ENCODE measurements around the gene ARMC12.

ARMC12 gene

GRCh38 chr6:35774116-35774794 lies 37.4 kb downstream of the ARMC12 start:
- DNase-seq (ENCODE audit: low read depth in 4 of 4, low spot score in 1 of 4) = no peak

GRCh38 chr6:35775031-35775430 lies 38.2 kb downstream of the ARMC12 start:
- DNase-seq (ENCODE audit: low read depth in 4 of 4, low spot score in 1 of 4) = no peak

- DNase-seq (ENCODE audit: low read depth in 4 of 4, low spot score in 1 of 4) = no peak
Measured at GRCh38 chr6:35776364-35777215, 39.8 kb downstream of the ARMC12 start, which contains the start of gene CLPSL2. Gene CLPSL2, plus strand, starts transcription at chr6:35776598. Its CDS starts 21 bp downstream, at chr6:35776619.

GRCh38 chr6:35777356-35778102 lies 40.7 kb downstream of the ARMC12 start:
- DNase-seq (ENCODE audit: low read depth in 4 of 4, low spot score in 1 of 4) = no peak

GRCh38 chr6:35778437-35778836 lies 41.6 kb downstream of the ARMC12 start:
- no peak for DNase-seq (ENCODE audit: low read depth in 4 of 4, low spot score in 1 of 4)

GRCh38 chr6:35780719-35781118 lies 43.9 kb downstream of the ARMC12 start, which contains the start of gene CLPSL1:
Gene CLPSL1, plus strand, starts transcription at chr6:35781019. Its CDS starts 92 bp downstream, at chr6:35781111.
- DNase-seq (ENCODE audit: low read depth in 4 of 4, low spot score in 1 of 4) = no peak

GRCh38 chr6:35781290-35781689 lies 44.5 kb downstream of the ARMC12 start:
- no peak for DNase-seq (ENCODE audit: low read depth in 4 of 4, low spot score in 1 of 4)

- DNase-seq (ENCODE audit: low read depth in 4 of 4, low spot score in 1 of 4) = no peak
Measured at GRCh38 chr6:35782424-35782823, 45.6 kb downstream of the ARMC12 start.

- DNase-seq (ENCODE audit: low read depth in 4 of 4, low spot score in 1 of 4) = no peak
Measured at GRCh38 chr6:35784200-35784599, 47.4 kb downstream of the ARMC12 start.

GRCh38 chr6:35786272-35786671 lies 49.4 kb downstream of the ARMC12 start:
- no peak for DNase-seq (ENCODE audit: low read depth in 4 of 4, low spot score in 1 of 4)

GRCh38 chr6:35786810-35787209 lies 50.0 kb downstream of the ARMC12 start:
- no peak for DNase-seq (ENCODE audit: low read depth in 4 of 4, low spot score in 1 of 4)

GRCh38 chr6:35787266-35788218 lies 50.7 kb downstream of the ARMC12 start:
- DNase-seq (ENCODE audit: low read depth in 4 of 4, low spot score in 1 of 4) = no peak

- DNase-seq (ENCODE audit: low read depth in 4 of 4, low spot score in 1 of 4) = no peak
Measured at GRCh38 chr6:35788423-35788982, 51.7 kb downstream of the ARMC12 start.

GRCh38 chr6:35790683-35791082 lies 53.9 kb downstream of the ARMC12 start:
- DNase-seq (ENCODE audit: low read depth in 4 of 4, low spot score in 1 of 4) = no peak

- no peak for DNase-seq (ENCODE audit: low read depth in 4 of 4, low spot score in 1 of 4)
Measured at GRCh38 chr6:35794536-35795452, 58.0 kb downstream of the ARMC12 start.

- DNase-seq (ENCODE audit: low read depth in 4 of 4, low spot score in 1 of 4) = no peak
Measured at GRCh38 chr6:35795453-35796071, 58.7 kb downstream of the ARMC12 start.

GRCh38 chr6:35796236-35796635 lies 59.4 kb downstream of the ARMC12 start:
- DNase-seq (ENCODE audit: low read depth in 4 of 4, low spot score in 1 of 4) = no peak

- no peak for DNase-seq (ENCODE audit: low read depth in 4 of 4, low spot score in 1 of 4)
Measured at GRCh38 chr6:35797837-35798526, 61.1 kb downstream of the ARMC12 start.
